GM13977 (cell line): ENCODE results near the gene AMBP.

ENCODE experiments used
- DNase-seq: peaks from one replicate; pipeline ENCODE4 v3.0.0; 2012; ENCODE audit warnings: low spot score
- in situ Hi-C: fragments of 300-500 bp; cut with MboI; formaldehyde crosslinking; loops from one replicate; pipeline ENCODE4 v1.12.0; 2022; ENCODE audit warnings: low sequenced_read_pairs, low pct_unique_long_range_greater_than_20kb, mixed read lengths, inconsistent platforms; ENCODE audit not compliant: unreplicated experiment
- TF ChIP-seq, protein P1 (sequence below): IDR thresholded peaks from 2 replicates; pipeline ENCODE4 v1.5.1; 2012; ENCODE audit warnings: mild to moderate bottlenecking, control low read depth; ENCODE audit not compliant: insufficient read depth; ENCODE audit errors: extremely low read depth, missing control alignments

AMBP gene

DNA sequence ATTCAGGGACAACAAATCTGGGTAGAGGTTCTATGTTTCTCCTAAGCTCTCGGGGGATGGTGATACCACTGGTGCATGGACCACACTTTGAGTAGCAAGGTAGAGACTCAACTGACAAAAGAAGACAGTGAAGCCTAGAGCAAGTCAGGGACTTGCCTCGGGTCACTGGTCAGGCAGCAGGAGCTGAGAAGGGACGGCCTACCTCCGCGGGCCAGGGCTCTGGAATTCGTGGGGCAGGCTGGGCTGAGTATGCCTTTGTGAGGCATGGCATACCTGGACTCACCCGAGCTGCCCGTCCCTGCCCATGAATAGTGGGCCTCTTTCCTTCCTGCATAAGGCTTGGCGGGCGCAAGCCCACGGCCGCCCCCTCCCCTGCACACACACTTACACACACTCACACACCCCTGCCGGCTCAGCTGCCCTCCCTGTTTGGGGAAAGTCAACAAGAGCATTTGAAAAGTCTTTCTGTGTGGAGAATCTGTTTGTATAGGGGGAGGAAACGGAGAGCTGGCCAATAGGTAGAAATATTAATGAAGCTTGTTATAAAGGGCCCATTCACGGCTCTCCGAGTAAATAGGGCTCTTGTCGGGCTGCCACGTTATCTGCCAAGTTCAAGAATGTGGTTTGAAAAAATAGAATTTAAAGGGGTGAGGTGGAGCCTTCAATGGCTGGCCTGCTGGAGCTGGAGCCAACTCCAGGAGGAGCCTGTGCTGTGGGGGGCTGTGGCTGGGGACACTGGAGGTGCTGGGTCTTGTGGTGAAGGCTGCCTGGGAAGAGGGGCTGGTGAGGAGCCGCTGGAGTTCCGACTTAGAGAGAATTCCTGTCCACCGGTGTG, 40.1 kb upstream of the AMBP start:
- DNase-seq = no peak
- in situ Hi-C loops = loop anchor here (25.0 kb wide), 1 partner anchor 169 kb away; no protein-coding TSS in a partner anchor
- TF ChIP-seq, protein P1, sequence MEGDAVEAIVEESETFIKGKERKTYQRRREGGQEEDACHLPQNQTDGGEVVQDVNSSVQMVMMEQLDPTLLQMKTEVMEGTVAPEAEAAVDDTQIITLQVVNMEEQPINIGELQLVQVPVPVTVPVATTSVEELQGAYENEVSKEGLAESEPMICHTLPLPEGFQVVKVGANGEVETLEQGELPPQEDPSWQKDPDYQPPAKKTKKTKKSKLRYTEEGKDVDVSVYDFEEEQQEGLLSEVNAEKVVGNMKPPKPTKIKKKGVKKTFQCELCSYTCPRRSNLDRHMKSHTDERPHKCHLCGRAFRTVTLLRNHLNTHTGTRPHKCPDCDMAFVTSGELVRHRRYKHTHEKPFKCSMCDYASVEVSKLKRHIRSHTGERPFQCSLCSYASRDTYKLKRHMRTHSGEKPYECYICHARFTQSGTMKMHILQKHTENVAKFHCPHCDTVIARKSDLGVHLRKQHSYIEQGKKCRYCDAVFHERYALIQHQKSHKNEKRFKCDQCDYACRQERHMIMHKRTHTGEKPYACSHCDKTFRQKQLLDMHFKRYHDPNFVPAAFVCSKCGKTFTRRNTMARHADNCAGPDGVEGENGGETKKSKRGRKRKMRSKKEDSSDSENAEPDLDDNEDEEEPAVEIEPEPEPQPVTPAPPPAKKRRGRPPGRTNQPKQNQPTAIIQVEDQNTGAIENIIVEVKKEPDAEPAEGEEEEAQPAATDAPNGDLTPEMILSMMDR = no peak

DNA sequence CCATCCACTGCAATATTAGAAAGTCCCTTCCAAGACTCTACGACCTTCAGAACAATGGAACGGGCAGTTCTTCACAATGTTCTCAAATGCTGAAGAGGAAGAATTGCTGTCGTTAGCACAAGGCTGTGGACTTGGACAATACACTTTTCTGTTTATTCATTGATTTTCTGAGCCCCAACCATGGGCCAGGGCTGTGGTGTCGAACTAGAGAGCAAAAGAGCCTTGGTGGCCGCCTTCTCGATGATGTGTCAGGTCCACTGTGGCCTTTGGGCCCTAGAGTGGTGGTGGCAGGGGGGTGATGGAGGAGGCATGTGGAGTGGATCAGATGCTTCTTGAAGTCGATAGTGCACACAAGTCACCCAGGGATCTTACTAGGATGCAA, 39.5 kb upstream of the AMBP start:
- TF ChIP-seq, protein P1 = no peak
- DNase-seq = no peak
- in situ Hi-C loops = loop anchor here (25.0 kb wide), 1 partner anchor 170 kb away; no protein-coding TSS in a partner anchor

DNA sequence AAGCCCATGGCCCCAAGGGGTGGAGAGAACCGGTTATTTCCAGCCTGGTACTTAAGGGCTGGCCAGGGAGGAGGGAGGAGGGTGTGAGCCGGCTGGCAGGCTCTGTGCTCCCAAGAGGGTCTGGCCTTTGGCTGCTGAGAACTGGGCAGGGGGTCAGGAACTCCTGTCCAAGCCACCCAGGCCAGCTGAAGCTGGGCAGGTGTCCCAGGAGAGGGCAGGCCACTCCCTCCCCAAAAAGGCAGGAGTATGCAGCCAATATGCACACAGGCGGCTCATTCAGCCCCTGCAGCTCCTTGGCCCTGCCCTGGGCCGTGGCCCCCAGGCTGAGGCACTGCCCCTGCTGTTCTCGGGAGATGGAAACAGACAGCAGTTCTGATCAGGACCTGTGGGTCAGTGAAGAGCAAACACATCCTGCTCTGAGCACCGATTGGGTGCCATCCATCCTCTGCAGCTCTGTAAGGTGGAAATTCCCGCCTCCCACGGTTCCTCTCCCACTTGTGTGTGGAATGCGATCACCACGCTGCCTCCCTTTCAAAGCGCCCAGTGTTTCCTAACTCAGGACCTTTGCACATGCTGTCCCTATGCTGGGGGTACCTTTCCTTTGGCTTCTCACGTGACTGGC, 38.1 kb upstream of the AMBP start:
- DNase-seq = no peak
- TF ChIP-seq, protein P1 = no peak
- in situ Hi-C loops = loop anchor here (25.0 kb wide), 1 partner anchor 171 kb away; no protein-coding TSS in a partner anchor

DNA sequence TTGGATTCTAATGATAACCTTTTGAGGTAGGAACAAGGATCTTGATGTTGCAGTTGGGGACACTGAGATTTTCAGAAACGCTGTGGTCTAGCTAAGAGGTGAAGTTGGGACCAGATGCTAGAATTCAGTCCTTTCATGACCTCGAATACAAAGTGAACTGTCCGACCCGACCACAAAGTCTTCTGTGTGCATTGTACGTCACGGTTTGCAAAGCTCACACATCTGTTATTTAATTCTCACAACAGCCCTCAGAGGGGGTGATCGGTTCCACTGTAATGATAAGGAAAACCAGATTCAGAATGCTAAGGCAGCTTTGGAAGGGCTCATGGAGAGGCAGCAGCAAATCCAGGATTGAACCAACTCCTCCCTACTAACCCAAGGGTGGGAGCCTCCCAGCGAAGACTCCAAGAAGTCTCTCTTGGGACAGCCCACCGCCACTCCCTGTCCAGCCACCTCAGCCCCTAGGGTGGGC, 37.6 kb upstream of the AMBP start:
- DNase-seq = no peak
- in situ Hi-C loops = loop anchor here (25.0 kb wide), 1 partner anchor 172 kb away; no protein-coding TSS in a partner anchor

DNA sequence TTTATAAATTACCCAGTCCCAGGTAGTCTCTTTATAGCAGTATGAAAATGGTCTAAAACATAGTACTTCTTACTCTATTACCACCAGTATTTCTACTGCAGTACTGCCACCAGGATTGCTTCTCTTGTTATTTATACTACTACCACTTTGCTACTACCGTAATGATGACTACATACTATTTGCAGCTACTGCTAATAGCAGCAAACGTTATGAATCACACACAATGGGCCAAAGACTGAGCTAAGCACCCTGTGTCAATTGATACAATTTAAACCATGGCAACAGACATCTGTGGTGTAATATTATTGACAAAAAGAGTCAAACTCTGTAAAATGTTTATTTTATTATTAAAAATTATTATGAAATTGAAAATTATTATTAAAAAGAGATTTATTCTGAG, 36.3 kb upstream of the AMBP start:
- TF ChIP-seq, protein P1 = no peak
- in situ Hi-C loops = loop anchor here (25.0 kb wide), 1 partner anchor 173 kb away; no protein-coding TSS in a partner anchor
- DNase-seq = no peak

More for the DNA sequence above, 37.6 kb upstream of the AMBP start:
- TF ChIP-seq, protein P1 = no peak

DNA sequence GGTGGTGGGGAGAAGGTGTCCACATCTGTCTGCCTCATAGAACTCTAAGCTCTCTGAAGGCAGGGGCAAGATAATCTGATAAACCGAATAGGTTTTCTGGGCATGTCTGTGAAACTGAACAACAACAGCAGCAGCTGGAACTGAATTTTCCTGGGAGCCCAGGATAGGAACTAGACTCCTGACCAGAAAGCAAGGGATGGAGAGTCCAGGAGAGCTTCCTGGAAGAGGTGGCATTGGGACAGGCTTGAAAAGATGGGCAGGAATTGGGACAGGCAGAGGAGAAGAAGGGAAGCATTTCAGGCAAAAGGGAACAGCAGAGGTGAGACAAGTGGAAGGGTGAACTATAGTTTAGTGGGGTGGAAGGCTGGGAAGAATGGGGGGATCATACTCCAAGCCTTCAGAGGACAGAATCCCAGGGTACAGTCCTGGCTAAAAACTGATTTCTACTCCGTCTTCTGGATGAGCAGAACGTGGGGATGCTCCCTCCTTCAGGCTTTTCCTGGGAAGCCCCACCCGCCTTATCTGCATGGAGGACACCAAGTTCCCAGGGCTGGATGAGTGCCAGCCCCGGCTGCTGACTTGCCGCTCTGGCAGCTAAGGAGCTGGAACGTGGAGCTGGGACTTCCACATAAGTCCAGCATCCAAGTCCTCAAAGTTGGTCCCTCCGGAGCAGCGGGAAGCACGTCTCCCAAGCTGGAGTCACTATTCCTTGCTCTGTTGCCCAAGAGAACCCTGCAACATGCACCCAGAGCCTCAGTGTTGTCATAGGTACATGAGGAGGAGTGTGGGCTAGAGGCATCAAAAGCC, 34.9 kb upstream of the AMBP start:
- TF ChIP-seq, protein P1 = no peak
- in situ Hi-C loops = loop anchor here (25.0 kb wide), 1 partner anchor 174 kb away; no protein-coding TSS in a partner anchor
- no peak for DNase-seq
